Fibroblast of mammary gland (primary cell): ENCODE measurements around the gene MPP3.
A peak's percentile ranks its signal among the peaks of the same experiment; 100 is the strongest.

Source experiments
- DNase-seq: peaks from one replicate; pipeline ENCODE4 v3.0.0-alpha.2; 2010; ENCODE audit warnings: low read depth
- H3K4me3 ChIP-seq: 2 replicates; pipeline ENCODE4 v1.5.1; 2011; ENCODE audit warnings: low read depth, mild to moderate bottlenecking, low read length, moderate library complexity; ENCODE audit not compliant: control insufficient read depth
- TF ChIP-seq, protein P1 (sequence below): conservative IDR thresholded peaks from 2 replicates; pipeline ENCODE4 v1.5.1; 2011; ENCODE audit warnings: low read depth, low read length, inconsistent platforms; ENCODE audit not compliant: control insufficient read depth, insufficient read depth

MPP3 gene

GRCh38 chr17:43787728-43788127, 45.2 kb downstream of the MPP3 start:
- no peak for DNase-seq
- TF ChIP-seq, protein P1, sequence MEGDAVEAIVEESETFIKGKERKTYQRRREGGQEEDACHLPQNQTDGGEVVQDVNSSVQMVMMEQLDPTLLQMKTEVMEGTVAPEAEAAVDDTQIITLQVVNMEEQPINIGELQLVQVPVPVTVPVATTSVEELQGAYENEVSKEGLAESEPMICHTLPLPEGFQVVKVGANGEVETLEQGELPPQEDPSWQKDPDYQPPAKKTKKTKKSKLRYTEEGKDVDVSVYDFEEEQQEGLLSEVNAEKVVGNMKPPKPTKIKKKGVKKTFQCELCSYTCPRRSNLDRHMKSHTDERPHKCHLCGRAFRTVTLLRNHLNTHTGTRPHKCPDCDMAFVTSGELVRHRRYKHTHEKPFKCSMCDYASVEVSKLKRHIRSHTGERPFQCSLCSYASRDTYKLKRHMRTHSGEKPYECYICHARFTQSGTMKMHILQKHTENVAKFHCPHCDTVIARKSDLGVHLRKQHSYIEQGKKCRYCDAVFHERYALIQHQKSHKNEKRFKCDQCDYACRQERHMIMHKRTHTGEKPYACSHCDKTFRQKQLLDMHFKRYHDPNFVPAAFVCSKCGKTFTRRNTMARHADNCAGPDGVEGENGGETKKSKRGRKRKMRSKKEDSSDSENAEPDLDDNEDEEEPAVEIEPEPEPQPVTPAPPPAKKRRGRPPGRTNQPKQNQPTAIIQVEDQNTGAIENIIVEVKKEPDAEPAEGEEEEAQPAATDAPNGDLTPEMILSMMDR = no peak

DNA sequence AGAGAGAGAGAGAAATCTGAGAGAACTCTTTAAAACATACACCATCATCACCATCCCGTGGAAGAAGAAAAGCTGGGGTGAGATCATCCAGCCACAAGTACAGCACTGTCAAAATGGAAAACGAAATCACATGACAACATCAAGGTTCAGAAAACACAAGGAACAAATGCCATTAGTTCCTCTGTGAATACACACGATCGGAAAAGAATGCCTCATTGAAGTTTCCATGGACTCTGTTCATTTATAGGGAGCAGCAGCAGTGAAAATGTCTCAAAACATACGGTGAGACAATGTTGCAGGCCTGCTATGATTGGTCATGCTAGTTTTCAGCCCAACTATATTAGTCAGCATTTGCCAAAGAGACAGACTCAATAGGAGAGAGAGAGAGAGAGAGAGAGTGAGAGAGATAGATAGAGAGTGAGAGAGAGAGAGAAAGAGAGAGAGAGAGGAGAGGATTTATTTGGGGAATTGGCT, 48.3 kb downstream of the MPP3 start:
- TF ChIP-seq, protein P1 = no peak
- H3K4me3 ChIP-seq = no peak overlapping the region
- peak; percentile 84 for DNase-seq

More at GRCh38 chr17:43787728-43788127, 45.2 kb downstream of the MPP3 start:
- no peak overlapping the region for H3K4me3 ChIP-seq

GRCh38 chr17:43784068-43784467, 48.9 kb downstream of the MPP3 start:
- no peak overlapping the region for H3K4me3 ChIP-seq
- TF ChIP-seq, protein P1 = no peak
- DNase-seq = peak; percentile 76

DNA sequence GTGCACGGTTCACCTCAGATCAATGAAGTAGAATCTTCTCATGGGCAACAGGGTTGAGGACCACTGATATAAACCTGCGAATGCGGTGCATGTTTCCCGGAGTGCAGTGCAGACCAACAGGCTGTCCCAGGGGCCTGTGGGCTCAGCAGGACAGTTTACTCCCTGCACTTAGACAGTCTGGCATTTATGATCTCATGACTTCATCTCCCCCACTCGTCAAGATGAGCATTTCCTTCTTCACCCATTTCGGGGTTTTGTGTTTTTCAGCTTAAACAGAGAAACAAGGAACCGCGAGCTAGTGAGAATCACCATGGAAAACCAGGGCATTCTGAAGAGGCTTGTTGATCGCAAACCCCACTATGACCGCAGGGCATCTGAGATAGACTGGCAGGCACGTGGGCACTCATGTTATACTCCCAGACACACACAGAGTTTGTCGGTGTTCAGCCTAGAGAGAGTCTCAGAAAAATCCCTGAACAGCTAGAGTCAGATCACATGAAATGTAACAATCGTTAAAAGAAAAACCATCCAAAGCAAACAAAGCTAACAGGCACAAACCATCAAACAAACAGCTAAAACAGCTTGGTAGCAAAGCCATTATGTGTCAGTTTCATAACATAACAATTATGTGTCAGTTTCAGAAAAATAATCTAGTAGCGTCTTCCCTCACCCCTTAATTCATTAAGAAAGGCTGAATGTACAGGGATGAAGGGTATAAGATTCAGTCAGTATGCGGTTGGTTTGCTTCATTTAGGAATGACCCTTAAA, 49.8 kb downstream of the MPP3 start:
- no peak for DNase-seq
- no peak overlapping the region for H3K4me3 ChIP-seq

DNA sequence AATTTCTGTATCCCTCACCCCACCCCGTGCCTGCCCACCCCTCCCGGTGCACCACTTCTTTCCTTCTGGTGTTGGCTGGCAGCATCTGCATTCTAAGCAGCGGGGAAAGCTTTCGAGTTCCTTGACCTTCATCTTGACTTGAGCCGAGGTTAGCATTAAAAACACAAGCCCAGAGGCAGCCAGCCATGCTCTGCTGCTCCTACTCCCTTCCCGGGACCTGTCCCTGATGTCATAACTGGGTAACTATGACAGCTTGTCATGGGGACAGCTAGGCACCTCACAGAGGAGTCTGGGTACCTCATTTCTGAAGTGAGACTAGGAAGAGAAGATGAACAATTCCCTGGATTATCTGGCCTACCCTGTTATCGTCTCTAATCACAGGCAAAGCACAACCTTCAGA, 52.8 kb downstream of the MPP3 start, which contains the start of gene CFAP97D1:
CFAP97D1 (plus strand) TSS at position 301 of the 400 bp plus-strand sequence; CDS start at position 329, 28 bp downstream.
- DNase-seq = no peak
- peak within 1 kb of the TSS; percentile 65 for H3K4me3 ChIP-seq
- TF ChIP-seq, protein P1 = no peak

More for the DNA sequence above, 49.8 kb downstream of the MPP3 start:
- TF ChIP-seq, protein P1 = no peak

DNA sequence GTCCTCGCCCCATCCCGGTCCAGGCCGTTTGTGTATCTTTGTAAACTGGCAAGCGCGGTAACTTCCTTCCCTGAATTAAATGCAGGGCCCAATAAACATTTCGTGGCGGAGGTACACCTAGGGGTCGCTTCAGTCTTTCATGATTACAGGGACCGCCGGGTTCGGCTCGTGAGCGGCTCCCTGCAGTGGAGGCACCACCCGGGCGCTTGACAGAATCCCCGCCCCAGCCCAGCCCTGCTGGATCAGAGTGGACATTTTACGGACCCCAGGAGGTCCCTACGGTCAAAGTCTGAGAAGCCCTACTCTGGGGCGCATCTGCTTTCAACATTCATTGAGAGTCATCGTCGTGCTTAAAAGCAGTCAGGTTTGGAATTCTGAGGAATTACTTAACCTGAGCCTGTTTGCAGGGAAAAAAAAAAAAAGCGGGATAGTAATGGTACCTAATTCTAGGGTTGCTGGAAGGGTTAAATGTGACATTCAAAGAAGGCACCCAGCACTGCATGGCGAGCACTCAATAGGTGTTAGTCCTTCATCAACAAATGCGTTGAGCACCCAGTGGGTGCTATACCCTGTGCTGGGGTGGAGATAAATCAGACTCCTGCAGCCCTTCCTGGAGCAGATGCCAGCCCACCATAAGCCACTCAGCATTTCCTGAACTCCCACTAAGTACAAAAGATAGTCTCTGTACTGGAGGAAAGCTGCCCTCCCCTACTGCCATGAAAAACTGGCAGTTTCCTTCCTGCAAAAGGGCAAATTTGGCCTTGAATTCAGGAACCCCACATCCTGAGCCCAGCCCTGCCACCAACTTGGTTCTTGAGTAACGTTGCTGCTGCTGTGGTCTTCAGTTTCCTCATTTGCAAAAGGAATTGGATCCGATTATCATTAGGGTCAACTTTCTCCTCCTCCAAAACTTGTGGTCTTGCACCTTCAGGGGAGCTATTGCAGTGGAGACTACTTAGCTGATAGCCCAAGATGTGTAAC, 53.5 kb downstream of the MPP3 start:
- TF ChIP-seq, protein P1 = no peak
- DNase-seq = no peak

More for the DNA sequence above, 53.5 kb downstream of the MPP3 start:
- H3K4me3 ChIP-seq = peak overlapping the region; percentile 65
